ENCODE data around the gene HPS1.

The HPS1 gene

DNA sequence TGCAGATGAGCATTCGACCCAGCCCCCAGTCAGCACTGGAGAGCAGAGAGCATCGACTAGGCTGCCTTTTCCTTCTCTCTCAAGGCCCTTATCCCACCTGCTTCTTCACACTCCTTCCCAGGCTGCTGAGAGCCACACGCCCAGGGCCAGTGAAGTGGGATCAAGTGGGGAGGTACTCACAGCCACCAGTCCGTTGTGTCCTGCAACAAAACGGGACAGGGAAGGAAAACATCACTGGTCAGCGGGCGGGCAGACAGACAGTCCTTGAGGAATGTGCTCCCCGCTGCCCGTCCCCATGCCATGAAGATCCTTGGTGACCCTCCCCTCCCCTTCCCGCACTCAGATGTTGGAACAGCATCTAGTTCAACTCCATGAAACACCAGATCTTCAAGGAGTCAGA lies 36.0 kb downstream of the HPS1 start:
- no peak for DNase-seq

- no peak for DNase-seq
Observed at GRCh38 chr10:98410135-98410743, 36.5 kb downstream of the HPS1 start.

DNA sequence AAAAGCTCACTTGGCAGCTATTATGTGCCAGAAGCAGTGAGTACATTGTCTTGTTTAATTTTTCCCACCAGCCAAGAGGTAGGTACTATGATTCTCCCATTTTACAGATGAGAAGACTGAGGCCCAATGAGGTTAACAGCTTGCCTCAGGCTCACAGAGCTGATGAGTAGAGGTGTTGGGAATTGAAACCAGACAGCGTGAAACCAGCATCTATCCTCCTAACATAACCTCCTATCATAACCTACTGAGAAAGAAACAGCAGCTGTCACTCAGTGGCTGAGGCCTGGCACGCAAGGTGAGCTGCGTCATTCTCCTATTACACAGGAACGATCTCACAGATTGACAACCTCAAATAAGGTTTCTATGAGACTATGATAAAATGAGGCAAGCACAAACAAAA lies 37.9 kb downstream of the HPS1 start:
- DNase-seq = no peak

DNA sequence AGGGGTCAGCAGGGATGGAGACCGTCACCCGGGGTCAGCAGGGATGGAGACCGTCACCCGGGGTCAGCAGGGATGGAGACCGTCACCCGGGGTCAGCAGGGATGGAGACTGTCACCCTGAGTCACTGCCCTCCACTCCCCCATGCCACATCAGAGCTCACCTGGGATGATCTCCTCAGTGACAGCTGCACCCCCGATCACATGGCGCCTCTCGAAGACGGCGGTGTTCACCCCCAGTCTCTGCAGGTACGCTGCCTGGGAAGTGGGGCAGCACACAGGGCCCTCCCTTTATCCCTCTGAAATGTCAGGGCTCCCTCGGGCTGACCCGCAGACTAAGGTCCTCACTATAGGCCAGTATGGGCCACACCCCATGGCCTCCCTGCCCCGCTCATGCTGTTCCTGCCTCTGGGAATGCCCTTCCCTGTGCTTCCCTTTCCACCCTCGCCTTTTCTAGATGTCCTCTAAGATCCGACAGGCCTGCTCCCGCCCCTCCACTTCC lies 38.9 kb downstream of the HPS1 start:
- DNase-seq = no peak

- DNase-seq = no peak
Observed at GRCh38 chr10:98407017-98407743, 39.6 kb downstream of the HPS1 start.

DNA sequence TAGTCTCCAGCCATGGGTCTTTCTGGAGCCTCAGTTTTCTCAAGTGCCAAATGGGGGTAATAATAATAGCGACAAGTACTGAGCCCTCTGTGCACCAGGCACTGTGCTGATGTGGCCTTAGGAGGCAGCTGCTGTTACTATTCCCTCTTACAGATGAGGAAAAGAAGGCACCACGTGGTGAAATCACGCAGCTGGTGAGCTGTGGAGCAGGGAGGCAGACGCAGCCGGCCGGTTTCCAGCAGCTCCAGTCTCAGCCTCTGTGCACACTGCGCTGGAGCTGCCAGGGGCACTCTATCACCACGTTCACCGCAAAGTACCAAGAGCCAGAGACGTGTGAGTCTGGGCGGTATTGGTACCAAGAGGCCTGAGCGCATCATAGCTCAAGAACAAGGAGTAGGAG lies 41.3 kb downstream of the HPS1 start:
- no peak for DNase-seq

GRCh38 chr10:98404571-98405359 lies 42.0 kb downstream of the HPS1 start:
- no peak for DNase-seq

- no peak for DNase-seq
Observed at GRCh38 chr10:98403812-98404504, 42.8 kb downstream of the HPS1 start.

DNA sequence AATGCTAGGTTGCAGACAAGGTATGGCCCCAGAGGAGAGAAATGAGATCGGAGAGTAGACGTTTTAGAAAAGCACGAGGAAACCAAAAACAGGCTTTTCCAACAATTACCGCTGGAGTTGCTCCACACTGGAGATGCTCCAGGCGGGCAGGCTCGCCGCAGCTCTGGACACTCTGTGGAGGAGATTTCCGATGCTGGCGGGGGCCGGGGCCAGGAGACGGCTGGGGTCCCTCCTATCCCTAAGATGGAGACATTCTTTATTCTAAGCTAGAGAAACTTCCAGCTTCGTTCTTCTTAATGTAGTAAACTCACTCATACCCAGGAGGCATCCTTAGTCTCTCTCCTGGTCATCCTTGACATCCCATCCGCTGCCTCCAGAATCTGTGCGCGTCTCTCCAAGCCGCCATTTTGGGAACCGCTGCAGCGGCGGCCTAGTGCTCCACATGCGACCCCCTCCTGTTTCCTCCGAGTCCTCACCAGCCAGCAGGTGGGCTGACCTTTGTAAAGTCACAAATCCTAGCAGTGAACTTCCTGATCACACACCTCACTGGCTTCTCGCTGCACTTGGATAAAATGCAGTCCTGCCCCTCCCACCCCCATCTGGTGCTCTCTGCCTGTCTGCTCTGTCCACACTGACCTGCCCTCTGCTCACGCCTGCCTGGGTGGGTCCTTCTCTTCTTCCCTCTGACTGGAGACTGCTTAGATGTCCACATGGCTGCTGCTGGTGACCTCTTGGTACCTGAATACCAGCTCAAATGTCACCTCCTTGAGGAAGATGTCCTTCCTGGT lies 43.6 kb downstream of the HPS1 start:
- DNase-seq = no peak

DNA sequence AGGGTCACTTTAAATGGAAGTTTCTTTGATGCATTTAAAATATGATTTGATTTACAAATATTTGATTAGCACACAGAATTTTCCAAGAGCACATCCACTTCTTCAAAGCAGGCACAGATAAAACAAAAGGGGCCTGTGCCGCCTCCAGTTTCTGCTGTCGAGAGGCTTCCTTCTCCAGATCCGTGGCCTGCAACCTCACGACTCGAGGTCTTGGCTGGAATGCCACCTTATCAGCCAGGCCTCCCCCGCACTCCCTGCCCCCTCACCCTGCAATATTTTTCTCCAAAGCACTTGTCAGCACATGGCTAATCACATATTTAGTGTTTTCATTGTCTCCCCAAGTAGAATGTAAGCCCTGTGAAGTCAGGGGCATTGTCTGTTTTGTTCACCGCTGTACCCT lies 44.3 kb downstream of the HPS1 start:
- no peak for DNase-seq

- DNase-seq = no peak
Observed at GRCh38 chr10:98400482-98400881, 46.3 kb downstream of the HPS1 start.

GRCh38 chr10:98399784-98400183 lies 47.0 kb downstream of the HPS1 start:
- DNase-seq = no peak

DNA sequence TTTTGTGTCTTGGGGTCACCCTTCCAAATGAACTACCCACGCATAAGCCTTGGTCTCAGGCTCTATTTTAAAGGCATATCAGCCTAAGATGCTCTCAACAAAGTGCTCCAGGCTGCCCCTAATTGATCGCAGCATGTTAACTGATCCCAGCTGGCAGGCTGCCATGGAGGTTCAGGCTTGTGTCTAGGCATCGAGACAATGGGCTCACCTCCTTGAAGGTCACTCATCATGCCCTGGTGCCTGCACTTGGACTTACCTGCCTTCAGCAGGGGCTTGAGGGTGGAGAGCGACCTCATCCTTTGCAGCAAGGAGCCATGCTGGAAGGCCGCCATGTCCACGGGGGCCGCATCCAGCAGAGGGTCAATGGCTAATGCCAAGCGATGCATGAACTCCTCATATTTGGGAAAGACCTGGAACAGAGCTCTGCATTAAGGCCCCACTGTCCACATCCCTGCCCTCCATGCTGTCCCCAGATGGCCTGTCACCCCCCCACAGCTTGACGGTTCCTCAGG lies 49.6 kb downstream of the HPS1 start:
- no peak for DNase-seq

- DNase-seq = no peak
Observed at GRCh38 chr10:98396096-98397063, 50.4 kb downstream of the HPS1 start.

DNA sequence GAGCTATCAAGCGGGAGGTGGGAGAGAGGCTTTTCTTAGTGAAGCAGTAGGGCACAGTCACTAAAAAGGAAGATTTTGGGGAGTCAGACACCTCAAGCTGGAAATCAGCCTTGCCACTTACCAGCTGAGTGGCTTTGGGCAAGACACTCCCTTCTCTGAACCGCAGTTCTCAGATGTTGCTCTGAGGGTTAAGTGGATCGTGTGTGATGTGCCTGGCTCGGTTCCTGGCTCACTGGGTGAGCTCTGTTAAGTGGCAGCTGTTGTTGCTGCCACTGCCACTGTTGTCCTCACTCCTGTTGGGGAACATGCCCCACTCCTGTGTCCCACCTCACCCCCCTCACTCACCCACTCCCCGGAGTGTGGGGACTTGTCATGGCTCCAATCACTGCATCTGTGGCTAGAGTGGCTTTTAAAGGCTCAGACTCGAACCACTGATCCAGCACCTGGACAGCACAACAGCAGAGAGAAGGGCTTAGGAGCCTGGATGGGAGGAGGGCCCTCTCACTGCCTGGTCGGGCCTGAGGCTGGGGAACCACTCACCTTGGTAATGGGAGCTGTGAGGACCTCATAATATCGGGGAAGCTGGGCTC lies 51.8 kb downstream of the HPS1 start:
- no peak for DNase-seq

DNA sequence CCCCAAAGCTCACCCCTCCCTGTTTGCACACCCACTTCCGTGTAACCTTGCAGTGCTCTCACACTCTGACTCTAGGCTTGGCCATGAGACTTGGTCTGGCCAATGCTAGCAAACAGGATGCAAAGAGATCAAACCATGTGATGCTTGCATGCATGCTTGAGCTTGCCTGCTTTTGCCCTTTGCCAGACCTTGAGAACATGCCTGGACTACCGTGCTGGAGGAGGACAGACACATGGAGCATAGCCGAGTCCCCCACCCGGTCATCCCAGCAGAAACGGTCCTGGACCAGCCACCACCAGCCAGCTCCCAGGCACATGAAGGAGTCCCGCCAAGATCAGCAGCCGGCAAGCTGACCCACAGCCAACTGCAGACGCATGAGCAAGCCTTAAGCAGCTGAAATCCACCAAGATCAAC lies 55.1 kb downstream of the HPS1 start:
- peak; percentile 60 for DNase-seq

DNA sequence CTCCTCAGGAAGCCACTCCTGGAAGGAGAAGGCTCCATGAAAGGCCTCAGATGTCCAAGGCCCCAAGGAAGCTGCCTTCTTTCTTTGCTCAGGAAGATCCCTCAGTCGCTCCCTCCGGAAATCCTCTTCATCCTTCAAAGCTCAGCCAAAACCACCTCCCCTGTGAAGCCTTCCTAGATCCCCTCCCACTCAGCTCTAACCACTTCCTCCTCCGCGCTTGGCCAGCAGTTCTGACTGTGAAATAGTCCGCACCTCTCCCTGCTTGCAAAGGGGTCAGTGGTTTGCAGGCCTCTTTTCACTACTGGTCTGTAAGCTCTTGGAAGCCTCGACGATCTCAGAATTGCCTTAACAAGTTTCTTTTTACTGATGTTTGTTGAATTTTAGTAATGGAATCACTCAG lies 55.7 kb downstream of the HPS1 start:
- DNase-seq = no peak

DNA sequence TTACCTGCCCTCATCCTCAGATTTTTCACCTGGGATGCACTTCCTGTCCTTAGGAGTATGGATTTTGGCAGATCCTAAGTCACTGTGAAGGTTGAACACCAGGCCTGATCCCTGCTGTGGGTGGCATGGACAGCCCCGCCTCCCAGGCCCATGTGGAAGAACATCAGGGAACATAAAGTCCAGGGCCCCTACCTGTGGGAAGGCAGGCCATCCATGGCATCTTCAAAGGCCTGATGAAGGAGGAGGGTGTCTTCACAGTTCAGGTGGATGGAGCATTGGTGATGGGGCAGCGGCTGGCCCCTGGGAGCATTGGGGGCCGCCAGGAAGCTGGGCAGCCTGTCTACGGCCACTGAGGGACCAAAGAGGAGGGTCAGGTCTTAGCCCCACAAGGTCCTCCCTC lies 56.3 kb downstream of the HPS1 start:
- no peak for DNase-seq

DNA sequence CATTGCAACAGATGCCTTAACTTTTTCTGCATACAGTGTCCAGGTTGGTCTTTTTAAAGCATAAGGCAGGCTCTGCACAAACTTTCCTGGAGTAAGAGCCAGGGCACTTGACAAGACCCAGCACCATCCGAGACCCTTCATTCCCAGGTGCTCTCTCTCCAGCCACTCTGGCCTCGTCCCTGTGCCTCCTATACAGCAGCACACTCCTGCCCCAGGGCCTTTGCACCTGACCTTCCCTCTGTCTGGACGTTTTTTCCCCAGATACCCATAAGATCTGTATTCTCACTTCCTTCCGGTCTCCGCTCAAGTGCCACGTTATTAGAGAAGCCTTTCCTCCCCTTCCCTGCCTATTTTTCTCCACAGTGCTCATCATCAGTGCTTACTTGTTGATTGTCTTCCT lies 57.3 kb downstream of the HPS1 start:
- DNase-seq = no peak

DNA sequence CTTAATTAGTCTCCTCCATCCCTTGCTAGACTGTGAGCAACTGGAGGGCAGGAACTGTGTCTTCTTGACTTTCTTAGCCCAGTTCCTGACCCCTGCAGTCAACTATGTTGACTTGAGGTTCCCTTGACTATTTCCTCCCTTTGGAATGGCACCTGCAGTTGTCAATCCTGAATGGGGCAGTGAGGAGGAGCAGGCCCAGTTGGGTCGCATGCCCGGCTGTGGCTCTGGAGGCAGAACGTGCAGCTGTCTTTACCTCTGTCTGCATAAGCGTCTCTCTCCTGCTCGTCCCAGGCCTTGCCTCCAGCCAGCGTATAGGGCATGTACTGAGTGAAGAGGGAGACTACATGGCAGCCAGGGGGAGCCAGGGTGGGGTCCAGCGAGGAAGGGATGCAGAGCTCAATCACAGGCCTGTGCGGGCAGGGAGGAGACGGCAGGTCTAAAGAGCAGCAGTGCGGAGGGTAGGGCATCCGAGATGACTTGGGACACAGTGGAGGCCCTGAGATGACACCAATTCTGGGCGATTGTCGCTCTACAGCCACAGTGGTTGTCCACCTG lies 58.6 kb downstream of the HPS1 start:
- DNase-seq = no peak
